ENCODE results near the gene ECHDC1.
"Not testable (repeated sequence)": the region's sequence is repeated elsewhere in the genome, so short reads cannot be mapped to it uniquely, and the experiment has no call there.

ECHDC1 gene

GRCh38 chr6:127342296-127342945 lies 988 bp downstream of the ECHDC1 start:
- peak overlapping the region; percentile 84 for H3K4me3 ChIP-seq (replicated peaks; ENCODE audit: low read depth, low read length)
- peak; percentile 55 for DNase-seq (ENCODE audit: low read depth)
- TF ChIP-seq CTCF (IDR thresholded peaks at IDR 0.05; ENCODE audit: low read length, missing control alignments) = no peak

GRCh38 chr6:127341471-127342202 lies 1.8 kb downstream of the ECHDC1 start:
- no peak for TF ChIP-seq CTCF (IDR thresholded peaks at IDR 0.05; ENCODE audit: low read length, missing control alignments)
- peak overlapping the region; percentile 84 for H3K4me3 ChIP-seq (replicated peaks; ENCODE audit: low read depth, low read length)
- no peak for DNase-seq (ENCODE audit: low read depth)

- TF ChIP-seq CTCF (IDR thresholded peaks at IDR 0.05; ENCODE audit: low read length, missing control alignments) = no peak
- no peak for DNase-seq (ENCODE audit: low read depth)
- H3K4me3 ChIP-seq (replicated peaks; ENCODE audit: low read depth, low read length) = no peak overlapping the region
Observed at GRCh38 chr6:127340171-127340570, 3.2 kb downstream of the ECHDC1 start.

- DNase-seq (ENCODE audit: low read depth) = no peak
- no peak overlapping the region for H3K4me3 ChIP-seq (replicated peaks; ENCODE audit: low read depth, low read length)
- TF ChIP-seq CTCF (IDR thresholded peaks at IDR 0.05; ENCODE audit: low read length, missing control alignments) = no peak
Observed at GRCh38 chr6:127338936-127339335, 4.5 kb downstream of the ECHDC1 start.

- no peak for TF ChIP-seq CTCF (IDR thresholded peaks at IDR 0.05; ENCODE audit: low read length, missing control alignments)
- no peak overlapping the region for H3K4me3 ChIP-seq (replicated peaks; ENCODE audit: low read depth, low read length)
- no peak for DNase-seq (ENCODE audit: low read depth)
Observed at GRCh38 chr6:127332383-127332961, 10.9 kb downstream of the ECHDC1 start.

- not testable (repeated sequence) for H3K4me3 ChIP-seq (replicated peaks; ENCODE audit: low read depth, low read length); DNase-seq (ENCODE audit: low read depth)
Observed at GRCh38 chr6:127331256-127331655, 12.2 kb downstream of the ECHDC1 start.

GRCh38 chr6:127328043-127328609 lies 15.3 kb downstream of the ECHDC1 start:
- TF ChIP-seq CTCF (IDR thresholded peaks at IDR 0.05; ENCODE audit: low read length, missing control alignments) = no peak
- H3K4me3 ChIP-seq (replicated peaks; ENCODE audit: low read depth, low read length) = no peak overlapping the region
- no peak for DNase-seq (ENCODE audit: low read depth)

Data from fibroblast of pulmonary artery (primary cell).